ENCODE results near the gene PCDH9. TPM values are rescaled to one million over a fixed set of nuclear protein-coding genes. Genes with fewer than 3 reads are reported as not detected.
"Not testable (repeated sequence)": the region's sequence is repeated elsewhere in the genome, so short reads cannot be mapped to it uniquely, and the experiment has no call there.

The PCDH9 gene
- total RNA-seq, 1 donor from 2014 or later = 5.1 TPM

DNA sequence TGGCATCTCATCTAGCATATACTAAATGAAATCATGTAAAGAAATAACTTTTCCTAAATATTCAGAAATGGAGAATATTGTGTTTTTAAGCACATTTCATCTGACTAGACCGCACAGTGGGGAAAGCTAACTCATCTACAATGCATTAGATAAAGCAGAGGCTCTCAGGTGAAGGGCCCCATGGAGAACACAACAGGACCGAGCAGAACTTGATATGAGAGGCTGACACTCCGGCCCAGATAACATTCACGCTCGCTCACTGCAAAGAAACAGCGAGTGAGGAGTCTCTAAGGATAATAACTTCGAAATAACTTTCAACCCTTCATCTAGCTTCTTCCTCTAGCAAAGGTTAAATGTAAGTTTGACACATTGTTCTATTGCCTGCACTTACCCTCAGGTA is 130.6 kb downstream of the PCDH9 start:
- H3K27me3 ChIP-seq = no peaks in the 10 kb centered on the region
- TF ChIP-seq, protein P1, sequence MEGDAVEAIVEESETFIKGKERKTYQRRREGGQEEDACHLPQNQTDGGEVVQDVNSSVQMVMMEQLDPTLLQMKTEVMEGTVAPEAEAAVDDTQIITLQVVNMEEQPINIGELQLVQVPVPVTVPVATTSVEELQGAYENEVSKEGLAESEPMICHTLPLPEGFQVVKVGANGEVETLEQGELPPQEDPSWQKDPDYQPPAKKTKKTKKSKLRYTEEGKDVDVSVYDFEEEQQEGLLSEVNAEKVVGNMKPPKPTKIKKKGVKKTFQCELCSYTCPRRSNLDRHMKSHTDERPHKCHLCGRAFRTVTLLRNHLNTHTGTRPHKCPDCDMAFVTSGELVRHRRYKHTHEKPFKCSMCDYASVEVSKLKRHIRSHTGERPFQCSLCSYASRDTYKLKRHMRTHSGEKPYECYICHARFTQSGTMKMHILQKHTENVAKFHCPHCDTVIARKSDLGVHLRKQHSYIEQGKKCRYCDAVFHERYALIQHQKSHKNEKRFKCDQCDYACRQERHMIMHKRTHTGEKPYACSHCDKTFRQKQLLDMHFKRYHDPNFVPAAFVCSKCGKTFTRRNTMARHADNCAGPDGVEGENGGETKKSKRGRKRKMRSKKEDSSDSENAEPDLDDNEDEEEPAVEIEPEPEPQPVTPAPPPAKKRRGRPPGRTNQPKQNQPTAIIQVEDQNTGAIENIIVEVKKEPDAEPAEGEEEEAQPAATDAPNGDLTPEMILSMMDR (IDR thresholded peaks at IDR 0.05) = no peak
- H3K4me1 ChIP-seq = no peaks in the 10 kb centered on the region
- intact Hi-C loops (cut with DNase I) = no loop called here
- no peak overlapping the region for H3K4me3 ChIP-seq
- H3K9me3 ChIP-seq = no peaks in the 10 kb centered on the region
- no peak overlapping the region for H3K27ac ChIP-seq
- H3K36me3 ChIP-seq = no peaks in the 10 kb centered on the region
- ATAC-seq (no peak), DNase-seq (no peak)

DNA sequence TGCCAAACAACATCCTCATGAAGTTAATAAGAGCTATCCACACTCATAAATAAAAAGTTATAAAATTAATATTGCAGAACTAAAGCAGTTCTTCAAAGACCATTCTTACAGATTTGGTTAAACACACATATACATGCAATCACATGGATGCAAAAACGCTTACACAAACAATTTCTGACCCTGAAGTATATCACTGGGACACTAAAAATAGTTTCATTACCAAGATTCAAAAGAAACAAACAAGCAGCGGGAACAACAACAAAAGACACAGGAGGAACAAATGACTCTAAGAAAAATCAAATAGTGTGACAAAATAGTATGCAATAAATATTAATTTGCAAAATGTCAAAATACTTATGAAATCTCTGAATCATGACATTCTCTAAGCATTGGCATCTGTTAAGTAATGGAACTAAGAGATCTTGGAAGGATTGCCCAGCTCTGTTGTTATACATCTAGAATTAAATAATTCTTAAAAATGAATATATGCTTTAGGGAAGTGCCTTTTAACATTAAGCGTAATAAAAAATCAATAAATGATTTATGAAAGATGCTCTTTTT is 132.2 kb downstream of the PCDH9 start:
- H3K4me3 ChIP-seq = no peak overlapping the region
- no peaks in the 10 kb centered on the region for H3K36me3 ChIP-seq
- TF ChIP-seq, protein P1 (IDR thresholded peaks at IDR 0.05) = no peak
- H3K4me1 ChIP-seq = no peaks in the 10 kb centered on the region
- no peak overlapping the region for H3K27ac ChIP-seq
- no peaks in the 10 kb centered on the region for H3K27me3 ChIP-seq
- DNase-seq = no peak
- ATAC-seq = no peak
- H3K9me3 ChIP-seq = no peaks in the 10 kb centered on the region
- intact Hi-C loops (cut with DNase I) = no loop called here

DNA sequence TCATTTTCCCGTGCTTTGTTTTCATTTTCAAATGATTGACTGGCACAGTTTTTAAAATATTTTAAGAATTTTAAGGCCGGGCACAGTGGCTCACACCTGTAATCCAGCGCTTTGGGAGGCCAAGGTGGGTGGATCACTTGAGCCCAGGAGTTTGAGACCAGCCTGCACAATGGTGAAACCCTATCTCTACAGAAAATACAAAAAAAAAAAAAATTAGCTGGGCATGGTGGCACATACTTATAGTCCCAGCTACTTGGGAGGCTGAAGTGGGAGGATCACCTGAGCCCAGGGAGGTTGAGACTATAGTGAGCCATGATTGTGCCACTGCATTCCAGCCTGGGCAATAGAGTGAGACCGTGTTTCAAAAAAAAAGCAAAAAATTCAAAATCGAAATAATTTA is 133.2 kb downstream of the PCDH9 start:
- H3K4me1 ChIP-seq; H3K36me3 ChIP-seq; H3K4me3 ChIP-seq; H3K27me3 ChIP-seq; H3K9me3 ChIP-seq; intact Hi-C loops (cut with DNase I); DNase-seq; ATAC-seq; H3K27ac ChIP-seq: not testable (repeated sequence)

DNA sequence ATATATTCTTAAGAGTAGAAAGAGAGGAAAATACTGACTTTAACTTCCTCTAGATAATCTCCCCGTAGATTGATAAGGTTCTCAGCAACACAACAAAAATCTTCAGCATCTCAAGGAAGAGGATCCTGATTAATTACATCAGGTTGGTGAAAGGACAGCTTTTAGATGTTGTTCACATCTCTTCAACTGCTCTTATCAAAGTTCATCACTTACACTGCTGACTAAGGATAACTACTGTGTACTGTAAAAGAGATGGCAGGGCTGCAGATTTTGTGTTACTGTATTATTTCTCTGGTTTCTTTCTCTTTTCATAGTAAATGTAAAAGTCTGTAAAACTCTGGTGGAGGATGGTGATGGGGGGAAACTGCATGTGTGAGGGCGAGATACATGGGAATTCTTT is 133.7 kb downstream of the PCDH9 start:
- H3K4me1 ChIP-seq = no peaks in the 10 kb centered on the region
- no peak for ATAC-seq
- H3K27ac ChIP-seq = no peak overlapping the region
- DNase-seq = no peak
- H3K27me3 ChIP-seq = no peaks in the 10 kb centered on the region
- H3K4me3 ChIP-seq = no peak overlapping the region
- intact Hi-C loops (cut with DNase I) = no loop called here
- H3K9me3 ChIP-seq = no peaks in the 10 kb centered on the region
- TF ChIP-seq, protein P1 (IDR thresholded peaks at IDR 0.05) = no peak
- no peaks in the 10 kb centered on the region for H3K36me3 ChIP-seq

DNA sequence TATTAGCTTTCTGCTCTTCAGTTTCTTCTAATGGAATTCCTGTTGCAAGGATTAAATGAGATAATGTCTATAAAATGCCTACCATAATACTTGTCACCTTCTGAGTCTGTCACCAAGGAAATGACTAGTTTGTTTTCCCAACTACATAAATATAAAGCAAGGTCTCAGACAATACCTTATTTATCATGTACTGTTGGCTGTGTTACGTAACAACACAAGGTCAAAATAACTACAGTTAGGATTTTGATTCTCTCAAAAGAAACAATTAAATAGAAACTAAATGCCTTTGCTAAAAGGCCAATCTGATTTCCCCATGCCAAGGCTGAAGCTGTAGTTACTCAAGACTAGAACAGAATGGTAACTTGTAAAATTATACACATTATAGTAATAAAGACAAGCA is 134.5 kb downstream of the PCDH9 start:
- intact Hi-C loops (cut with DNase I) = no loop called here
- H3K9me3 ChIP-seq = no peaks in the 10 kb centered on the region
- H3K4me1 ChIP-seq = no peaks in the 10 kb centered on the region
- ATAC-seq (no peak), DNase-seq (no peak)
- TF ChIP-seq, protein P1 (IDR thresholded peaks at IDR 0.05) = no peak
- no peak overlapping the region for H3K4me3 ChIP-seq
- H3K27me3 ChIP-seq = no peaks in the 10 kb centered on the region
- H3K36me3 ChIP-seq = no peaks in the 10 kb centered on the region
- H3K27ac ChIP-seq = no peak overlapping the region

DNA sequence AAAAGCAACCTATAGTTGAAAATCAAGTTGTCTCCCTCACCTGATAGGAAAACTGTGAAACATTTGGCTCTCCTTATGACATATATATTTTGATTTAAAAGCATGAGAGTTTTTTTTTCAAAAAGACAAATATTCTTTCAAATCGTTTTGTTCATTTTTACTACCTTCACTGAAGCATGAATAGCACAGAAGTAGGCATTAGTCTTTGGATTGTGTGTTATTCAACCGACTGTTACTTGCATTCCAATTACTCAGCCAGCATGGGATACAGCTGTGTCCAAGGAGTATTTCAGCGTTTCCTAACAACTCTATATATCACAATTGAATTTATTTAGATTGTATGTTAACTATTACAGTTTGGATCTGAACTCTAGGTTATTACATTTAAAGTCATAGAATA is 135.2 kb downstream of the PCDH9 start:
- TF ChIP-seq, protein P1 (IDR thresholded peaks at IDR 0.05) = no peak
- Histone ChIP-seq H3K27ac (no peak overlapping the region), H3K9me3 (no peaks in the 10 kb centered on the region), H3K27me3 (no peaks in the 10 kb centered on the region), H3K4me1 (no peaks in the 10 kb centered on the region), H3K4me3 (no peak overlapping the region), H3K36me3 (no peaks in the 10 kb centered on the region)
- intact Hi-C loops (cut with DNase I) = no loop called here
- no peak for ATAC-seq
- DNase-seq = no peak
